Measurements from ENCODE around the gene CTU2.

GRCh38 chr16:88750854-88751253 lies 44.6 kb downstream of the CTU2 start:
- TF ChIP-seq SFPQ (IDR thresholded peaks at IDR 0.05; ENCODE audit: low read depth, low read length) = no peak
- TF ChIP-seq YY1 (IDR thresholded peaks at IDR 0.05; ENCODE audit: borderline replicate concordance in 1 of 3, control insufficient read depth in 1 of 3, extremely low read depth in 1 of 3, insufficient read depth in 3 of 3, insufficient read length in 1 of 3, insufficient replicate concordance in 2 of 3, low read depth in 1 of 3, low read length in 2 of 3) = no peak
- no peak for TF ChIP-seq REST (IDR thresholded peaks at IDR 0.05; ENCODE audit: borderline replicate concordance)
- TF ChIP-seq REST (CRISPR knock-in tag; IDR thresholded peaks at IDR 0.05; ENCODE audit: low read depth) = no peak
- TF ChIP-seq, protein P1, sequence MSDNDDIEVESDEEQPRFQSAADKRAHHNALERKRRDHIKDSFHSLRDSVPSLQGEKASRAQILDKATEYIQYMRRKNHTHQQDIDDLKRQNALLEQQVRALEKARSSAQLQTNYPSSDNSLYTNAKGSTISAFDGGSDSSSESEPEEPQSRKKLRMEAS (CRISPR knock-in tag; IDR thresholded peaks at IDR 0.05) = no peak
- no peak for TF ChIP-seq FOS (IDR thresholded peaks at IDR 0.05; ENCODE audit: extremely low read depth, insufficient read length)
- no peak for TF ChIP-seq RBFOX2 (IDR thresholded peaks at IDR 0.05; ENCODE audit: low read depth, low read length)
- no peak for TF ChIP-seq ZNF174 (CRISPR knock-in tag; IDR thresholded peaks at IDR 0.05)
- no peak for TF ChIP-seq XRCC5 (IDR thresholded peaks at IDR 0.05; ENCODE audit: low read depth, low read length)
